HG02840 (cell line): Measurements from ENCODE around the gene PCBP2.

Source experiments
- ATAC-seq: cut with Tn5 transposase; IDR thresholded peaks from one replicate; pipeline ENCODE4 v1.9.1; 2021; ENCODE audit warnings: mild to moderate bottlenecking, moderate library complexity, moderate number of reproducible peaks; ENCODE audit not compliant: unreplicated experiment, low FRiP score

The PCBP2 gene

GRCh38 chr12:53505555-53506449, 53.9 kb downstream of the PCBP2 start:
- ATAC-seq, result no peak

GRCh38 chr12:53506450-53506785, 54.5 kb downstream of the PCBP2 start:
- ATAC-seq, result no peak

- no peak for ATAC-seq
Measured at GRCh38 chr12:53506881-53507602, 55.1 kb downstream of the PCBP2 start, which contains the start of gene NPFF. TSS of gene NPFF (minus strand) at chr12:53507484. CDS start at chr12:53507474, 10 bp downstream.

DNA sequence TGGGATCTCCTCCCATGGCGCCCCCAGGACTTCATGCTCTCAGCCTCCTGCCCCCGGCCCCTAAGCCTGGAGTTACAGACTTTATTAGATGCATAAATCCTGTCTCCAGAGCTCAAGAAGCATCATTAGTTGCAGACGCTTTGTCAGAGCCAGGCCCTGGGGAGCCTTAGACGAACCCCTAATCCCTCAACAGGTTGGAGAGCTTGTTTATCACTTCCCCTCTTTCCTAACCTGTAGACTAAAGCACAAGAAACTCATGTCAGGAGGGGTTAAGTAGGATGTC, 55.6 kb downstream of the PCBP2 start:
- no peak for ATAC-seq

GRCh38 chr12:53508534-53509170, 56.8 kb downstream of the PCBP2 start:
- peak; percentile 75 for ATAC-seq

GRCh38 chr12:53510181-53510812, 58.4 kb downstream of the PCBP2 start:
- ATAC-seq, result no peak

- no peak for ATAC-seq
Measured at GRCh38 chr12:53513712-53514410, 62.0 kb downstream of the PCBP2 start.

DNA sequence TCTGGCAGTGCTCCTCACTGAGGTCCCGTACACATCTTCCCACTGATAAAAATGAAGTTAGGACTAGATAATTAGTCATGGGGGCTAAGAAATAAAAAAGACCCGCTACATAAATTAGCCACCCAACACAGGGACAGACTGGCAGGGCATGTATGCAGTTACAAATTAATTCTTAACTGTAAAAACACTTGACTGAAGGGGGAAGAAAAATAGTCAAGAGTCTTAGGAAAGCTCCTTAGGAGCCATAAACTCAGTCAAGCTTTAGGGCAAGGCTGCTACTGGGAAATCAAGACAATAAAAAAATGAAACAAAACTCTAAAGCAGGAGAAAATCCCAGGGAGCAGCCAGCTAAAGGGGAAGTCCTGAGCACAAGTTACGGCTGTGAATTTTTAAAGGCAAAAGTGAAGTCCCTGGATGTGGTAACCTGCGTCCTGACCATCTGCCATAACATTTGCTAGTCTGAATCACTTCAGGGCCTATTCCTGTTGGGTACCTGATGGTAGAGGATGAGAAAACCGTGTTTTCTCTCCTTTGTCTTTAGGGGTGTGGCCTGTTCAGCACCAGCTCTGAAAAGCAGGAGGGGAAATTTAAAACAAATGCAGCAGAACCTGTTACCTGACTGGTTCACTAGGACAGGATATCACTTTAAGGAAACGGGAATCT, 62.9 kb downstream of the PCBP2 start:
- ATAC-seq, result no peak

GRCh38 chr12:53515291-53515680, 63.4 kb downstream of the PCBP2 start:
- ATAC-seq, result no peak

DNA sequence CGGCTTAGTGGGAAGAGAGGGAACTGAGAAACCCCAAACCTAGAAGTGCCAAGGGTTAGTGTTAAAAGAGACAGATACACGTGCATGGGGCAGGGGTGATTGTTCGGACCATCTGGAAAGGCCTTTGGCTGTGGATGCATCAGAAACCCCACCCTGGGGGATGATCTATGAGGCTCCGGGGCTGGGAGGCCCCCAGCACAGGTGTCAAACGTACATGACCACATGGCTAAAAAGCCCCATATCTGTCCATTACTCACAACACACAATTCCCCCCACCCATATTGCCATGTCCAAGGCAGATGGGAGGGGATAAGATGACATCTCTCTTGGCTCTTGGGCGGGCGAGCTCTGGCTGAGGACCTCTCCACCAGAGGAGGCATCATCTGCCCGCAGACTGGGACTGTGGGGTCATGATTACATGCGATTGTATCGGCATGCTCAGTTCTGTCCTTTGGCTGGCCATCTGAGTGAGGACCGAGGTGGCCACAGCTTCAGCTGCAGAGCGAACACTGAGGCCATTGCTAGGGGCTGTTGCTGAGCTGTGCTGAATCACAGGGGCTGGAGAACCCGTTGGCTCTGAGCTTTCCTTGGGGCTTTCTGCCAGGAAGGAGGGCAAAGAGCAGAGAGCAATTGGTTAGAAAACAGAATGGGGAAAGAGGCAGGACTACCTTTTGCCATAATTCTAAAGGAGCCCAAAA, 65.0 kb downstream of the PCBP2 start:
- ATAC-seq, result no peak

GRCh38 chr12:53518381-53518780, 66.5 kb downstream of the PCBP2 start:
- ATAC-seq, result no peak

DNA sequence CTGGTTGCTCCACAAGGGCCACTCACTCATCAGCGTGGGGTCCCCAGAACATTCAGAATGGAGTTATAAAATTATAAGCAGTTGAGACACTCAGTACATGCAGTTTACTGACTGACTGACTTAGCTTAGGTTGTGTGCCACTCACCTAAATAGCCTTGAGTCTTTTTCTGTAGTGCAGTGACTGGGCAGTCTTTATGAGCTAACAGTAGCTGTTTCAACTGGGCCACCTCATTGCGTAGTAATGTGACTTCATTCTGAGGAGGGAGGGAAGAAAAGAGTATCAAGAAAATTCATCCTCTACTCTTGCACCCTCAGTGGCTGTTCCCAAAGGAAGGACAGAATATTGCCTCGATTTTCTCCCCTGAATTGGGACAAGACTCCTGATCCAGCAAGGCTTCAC, 71.2 kb downstream of the PCBP2 start:
- ATAC-seq, result no peak

DNA sequence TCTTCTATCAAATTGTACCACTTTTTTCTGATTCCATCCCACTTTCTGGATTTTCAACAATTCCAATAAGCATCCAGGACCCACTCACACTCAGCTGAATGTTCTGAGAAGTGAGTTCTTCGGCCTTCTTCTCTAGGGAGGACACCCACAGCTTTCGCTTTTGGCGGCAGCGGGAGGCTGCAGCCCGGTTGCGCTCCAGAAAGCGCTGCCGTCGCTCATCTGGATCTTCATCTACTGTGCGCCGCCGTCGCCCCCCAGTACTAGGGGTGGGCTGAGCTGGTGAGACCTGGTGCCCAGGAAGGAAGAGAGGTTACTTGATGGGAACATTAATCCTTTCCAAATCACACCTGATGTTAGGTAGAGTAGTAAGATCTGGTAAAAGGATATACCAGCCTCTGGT, 72.6 kb downstream of the PCBP2 start:
- ATAC-seq, result no peak

- no peak for ATAC-seq
Measured at GRCh38 chr12:53530061-53530460, 78.2 kb downstream of the PCBP2 start.
